ENCODE data around the gene SYNE1.

- TF ChIP-seq YY1 (IDR thresholded peaks at IDR 0.05; ENCODE audit: insufficient read depth, insufficient read length) (no peak), ZNF274 (IDR thresholded peaks at IDR 0.05; ENCODE audit: low read depth, low read length) (no peak)
Measured at GRCh38 chr6:152121910-152122309, 515.3 kb downstream of the SYNE1 start.
